ENCODE data around the gene ADGRG3.

The ADGRG3 gene

DNA sequence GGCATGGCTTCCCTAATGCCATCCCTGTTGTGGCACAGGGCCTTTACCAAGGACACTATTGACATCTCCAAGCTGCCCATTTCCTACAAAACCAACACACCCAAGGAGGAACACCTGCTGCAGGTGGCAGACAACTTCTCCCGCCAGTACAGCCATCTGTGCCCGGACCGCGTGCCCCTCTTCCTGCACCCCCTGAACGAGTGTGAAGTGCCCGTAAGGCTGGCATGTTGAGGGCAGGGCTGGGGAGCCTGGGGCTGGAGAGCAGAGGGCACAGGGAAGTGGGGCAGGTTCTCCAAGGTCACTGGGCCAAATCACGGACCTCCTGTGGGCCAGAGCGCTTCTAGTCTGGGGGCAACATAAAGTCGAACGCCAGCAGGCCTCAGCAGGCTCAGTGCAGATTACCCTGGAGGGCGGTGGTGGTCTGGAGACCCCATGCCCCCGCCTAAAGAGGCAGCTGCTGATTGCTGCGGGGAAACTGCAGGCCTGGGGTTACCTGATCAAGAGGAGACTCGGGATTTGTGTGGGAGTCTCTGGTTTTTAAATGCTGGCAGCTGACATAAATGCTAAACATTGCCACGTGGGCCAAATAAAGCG lies 30.8 kb downstream of the ADGRG3 start:
- TF ChIP-seq CTCF (IDR thresholded peaks at IDR 0.05) = no peak

DNA sequence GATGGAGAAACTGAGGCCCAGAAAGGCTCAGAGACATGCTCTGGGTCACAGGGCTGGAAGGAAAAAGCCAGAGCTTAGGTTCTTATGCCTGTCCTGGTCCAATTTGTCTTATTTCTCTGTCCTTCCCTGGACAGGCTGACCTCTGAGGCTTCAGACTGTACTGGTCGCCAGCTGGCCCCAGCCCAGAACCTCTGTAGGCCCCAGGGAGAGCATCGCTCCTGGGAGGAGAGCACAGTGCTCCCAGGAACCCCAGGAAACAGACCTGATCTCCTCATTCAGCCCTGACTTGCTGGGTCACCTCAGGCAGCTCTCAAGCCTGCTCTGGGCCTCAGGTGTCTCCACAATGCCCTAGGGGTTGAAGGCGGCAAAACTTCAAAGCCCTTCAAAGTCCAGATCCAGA lies 31.4 kb downstream of the ADGRG3 start:
- TF ChIP-seq CTCF (IDR thresholded peaks at IDR 0.05) = no peak

DNA sequence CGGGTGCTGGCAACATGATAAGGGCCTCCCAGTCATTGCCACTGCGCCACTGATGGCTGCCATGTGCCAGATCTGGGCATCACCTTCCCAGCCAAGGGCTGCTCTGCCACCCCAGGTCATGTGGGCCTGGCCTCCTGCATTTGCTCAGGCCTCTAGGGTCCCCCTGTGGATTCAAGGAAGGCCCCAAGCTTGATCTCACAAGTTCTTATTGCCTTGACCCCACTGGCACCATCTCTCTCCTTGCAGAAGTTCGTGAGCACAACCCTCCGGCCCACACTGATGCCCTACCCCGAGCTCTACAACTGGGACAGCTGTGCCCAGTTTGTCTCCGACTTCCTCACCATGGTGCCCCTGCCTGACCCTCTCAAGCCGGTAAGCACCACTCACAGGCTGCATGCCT lies 31.8 kb downstream of the ADGRG3 start:
- no peak for TF ChIP-seq CTCF (IDR thresholded peaks at IDR 0.05)

- no peak for TF ChIP-seq CTCF (IDR thresholded peaks at IDR 0.05)
Measured at GRCh38 chr16:57700781-57701551, 32.9 kb downstream of the ADGRG3 start.

GRCh38 chr16:57701759-57702371 lies 33.8 kb downstream of the ADGRG3 start:
- TF ChIP-seq CTCF (IDR thresholded peaks at IDR 0.05) = no peak

DNA sequence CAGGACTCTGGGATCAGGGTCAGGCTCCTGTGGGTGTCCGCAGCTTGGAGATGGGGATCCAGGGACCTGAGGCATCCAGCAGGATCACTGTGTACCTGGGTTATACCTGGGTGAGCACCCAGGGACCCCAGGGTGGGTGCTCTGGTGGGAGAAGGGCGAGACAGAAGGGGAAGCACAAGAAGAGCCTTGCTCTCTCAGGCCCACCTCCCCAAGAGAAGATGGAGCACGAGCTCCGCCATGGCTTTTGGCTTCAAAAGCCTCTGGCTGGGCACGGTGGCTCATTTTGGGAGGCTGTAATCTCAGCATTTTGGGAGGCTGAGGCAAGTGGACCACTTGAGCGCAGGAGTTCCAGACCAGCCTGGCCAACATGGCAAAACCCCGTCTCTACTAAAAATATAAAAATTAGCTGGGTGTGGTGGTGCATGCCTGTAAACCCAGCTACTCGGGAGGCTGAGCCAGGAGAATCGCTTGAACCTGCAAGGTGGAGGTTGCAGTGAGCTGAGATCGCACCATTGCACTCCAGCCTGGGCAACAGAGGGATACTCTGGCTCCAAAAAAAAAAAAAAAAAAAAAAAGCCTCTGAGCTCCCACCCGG lies 35.4 kb downstream of the ADGRG3 start:
- no peak for TF ChIP-seq CTCF (IDR thresholded peaks at IDR 0.05)

GRCh38 chr16:57704011-57704904 lies 36.2 kb downstream of the ADGRG3 start:
- TF ChIP-seq CTCF (IDR thresholded peaks at IDR 0.05) = no peak

Data from LNCAP (cell line).